ENCODE measurements around the gene CORIN. TPM values are rescaled to one million over a fixed set of nuclear protein-coding genes. Genes with fewer than 3 reads are reported as not detected.
A peak's percentile ranks its signal among the peaks of the same experiment; 100 is the strongest.

Gene CORIN
- total and polyA plus RNA-seq, 2 donors (not counting 3 experiments of a cell fraction or from before 2014, with no cell fraction given): 0.07 to 0.40 TPM

- ChIA-PET CTCF (no interaction called here), POLR2A (no interaction called here)
- H3K79me2 ChIP-seq (ENCODE audit: control insufficient read depth, insufficient read depth, low read length): no peaks in the 10 kb centered on the region
- no peaks in the 10 kb centered on the region for H3K9me3 ChIP-seq (replicated peaks; ENCODE audit: control insufficient read depth, insufficient read depth, low read length)
- dilution Hi-C loops (cut with MboI; ENCODE audit: extremely low pct_ligation_motif_present, low sequenced_read_pairs): no loop called here
- no peak for DNase-seq (ENCODE audit: low read depth, low spot score)
- H3K4me3 ChIP-seq (replicated peaks in 1 of 3; ENCODE audit: insufficient read depth in 1 of 3, low read depth in 1 of 3, low read length in 3 of 3): no peak overlapping the region
- no peak overlapping the region for H3K27ac ChIP-seq (ENCODE audit: insufficient read depth, low read depth, low read length)
- no peaks in the 10 kb centered on the region for H3K4me1 ChIP-seq (ENCODE audit: control insufficient read depth, extremely low read depth, insufficient read depth, low read length)
- H3K9me1 ChIP-seq (replicated peaks; ENCODE audit: control insufficient read depth, extremely low read depth, insufficient read depth, low read length): no peaks in the 10 kb centered on the region
- H4K20me1 ChIP-seq (replicated peaks; ENCODE audit: control insufficient read depth, extremely low read depth, insufficient read depth, low read length): no peaks in the 10 kb centered on the region
- no peak overlapping the region for H3K9ac ChIP-seq (replicated peaks; ENCODE audit: extremely low read depth, insufficient read depth, low read length)
- peaks cover 0 to 4% of the 10 kb centered on the region in 2 experiments for H3K27me3 ChIP-seq (ENCODE audit: control insufficient read depth in 2 of 2, insufficient read depth in 2 of 2, low read length in 2 of 2)
- peak overlapping the region; percentile 5 for H3K4me2 ChIP-seq (ENCODE audit: insufficient read depth, low read length)
- no TSS peak for BruUV-seq (replicated peaks)
- TF ChIP-seq FOS (IDR thresholded peaks at IDR 0.05; ENCODE audit: borderline replicate concordance, insufficient read depth, low read length): no peak
- no peak for TF ChIP-seq JUN (IDR thresholded peaks at IDR 0.05; ENCODE audit: borderline replicate concordance, insufficient read depth, insufficient read length, low read depth)
- TF ChIP-seq CTCF (IDR thresholded peaks at IDR 0.05; ENCODE audit: extremely low read depth in 1 of 2, insufficient read depth in 1 of 2, low read depth in 1 of 2, low read length in 2 of 2): no peak
- TF ChIP-seq POLR2AphosphoS5 (IDR thresholded peaks at IDR 0.05; ENCODE audit: insufficient read depth, low read depth, low read length): no peak
- TF ChIP-seq MYC (IDR thresholded peaks at IDR 0.05; ENCODE audit: low read depth, low read length): no peak
- FAIRE-seq: no peak
- intact Hi-C loops (cut with micrococcal nuclease): loop anchor here (10.0 kb wide), 1 partner anchor 71 kb away; no protein-coding TSS in a partner anchor
- no peak overlapping the region for H2AFZ ChIP-seq (ENCODE audit: low read depth, low read length)
- no peaks in the 10 kb centered on the region for H3K36me3 ChIP-seq (ENCODE audit: control insufficient read depth in 2 of 2, extremely low read depth in 1 of 2, insufficient read depth in 2 of 2, low read length in 2 of 2)
Observed at GRCh38 chr4:47744253-47744652, 93.6 kb downstream of the CORIN start.

GRCh38 chr4:47741200-47741599, 96.7 kb downstream of the CORIN start:
- FAIRE-seq (no peak), DNase-seq (ENCODE audit: low read depth, low spot score) (no peak)
- no peaks in the 10 kb centered on the region for H3K9me3 ChIP-seq (replicated peaks; ENCODE audit: control insufficient read depth, insufficient read depth, low read length)
- TF ChIP-seq JUN (IDR thresholded peaks at IDR 0.05; ENCODE audit: borderline replicate concordance, insufficient read depth, insufficient read length, low read depth): no peak
- TF ChIP-seq EZH2 (IDR thresholded peaks at IDR 0.05; ENCODE audit: borderline replicate concordance, low read depth, low read length, severe bottlenecking): no peak
- no peak for TF ChIP-seq FOS (IDR thresholded peaks at IDR 0.05; ENCODE audit: borderline replicate concordance, insufficient read depth, low read length)
- TF ChIP-seq MYC (IDR thresholded peaks at IDR 0.05; ENCODE audit: low read depth, low read length): no peak
- TF ChIP-seq CTCF (IDR thresholded peaks at IDR 0.05; ENCODE audit: extremely low read depth in 1 of 2, insufficient read depth in 1 of 2, low read depth in 1 of 2, low read length in 2 of 2): no peak
- no peak for TF ChIP-seq MAX (IDR thresholded peaks at IDR 0.05; ENCODE audit: insufficient read depth, insufficient read length)
- TF ChIP-seq POLR2AphosphoS5 (IDR thresholded peaks at IDR 0.05; ENCODE audit: insufficient read depth, low read depth, low read length): no peak
- no peak for TF ChIP-seq POLR2A (IDR thresholded peaks at IDR 0.05; ENCODE audit: low read depth, low read length)
- TF ChIP-seq GATA2 (IDR thresholded peaks at IDR 0.05; ENCODE audit: insufficient read depth, insufficient read length, low read depth, low read length): no peak
- no peak overlapping the region for H3K4me3 ChIP-seq (replicated peaks in 1 of 3; ENCODE audit: insufficient read depth in 1 of 3, low read depth in 1 of 3, low read length in 3 of 3)
- H2AFZ ChIP-seq (ENCODE audit: low read depth, low read length): no peak overlapping the region
- H3K27ac ChIP-seq (ENCODE audit: insufficient read depth, low read depth, low read length): no peak overlapping the region
- H3K4me2 ChIP-seq (ENCODE audit: insufficient read depth, low read length): no peak overlapping the region
- no peaks in the 10 kb centered on the region for H3K79me2 ChIP-seq (ENCODE audit: control insufficient read depth, insufficient read depth, low read length)
- ChIA-PET POLR2A (no interaction called here), CTCF (interaction anchor here (1.1 kb wide), 1 partner anchor 73 kb away, joined by 3 read pairs; no protein-coding TSS in a partner anchor)
- H3K9ac ChIP-seq (replicated peaks; ENCODE audit: extremely low read depth, insufficient read depth, low read length): no peak overlapping the region
- H4K20me1 ChIP-seq (replicated peaks; ENCODE audit: control insufficient read depth, extremely low read depth, insufficient read depth, low read length): no peaks in the 10 kb centered on the region
- intact Hi-C loops (cut with micrococcal nuclease): loop anchor here (10.0 kb wide), 1 partner anchor 74 kb away; no protein-coding TSS in a partner anchor
- H3K9me1 ChIP-seq (replicated peaks; ENCODE audit: control insufficient read depth, extremely low read depth, insufficient read depth, low read length): no peaks in the 10 kb centered on the region
- no peaks in the 10 kb centered on the region for H3K4me1 ChIP-seq (ENCODE audit: control insufficient read depth, extremely low read depth, insufficient read depth, low read length)
- H3K27me3 ChIP-seq (ENCODE audit: control insufficient read depth in 2 of 2, insufficient read depth in 2 of 2, low read length in 2 of 2): peaks cover 0 to 5% of the 10 kb centered on the region in 2 experiments
- BruUV-seq (replicated peaks): no TSS peak
- dilution Hi-C loops (cut with MboI; ENCODE audit: extremely low pct_ligation_motif_present, low sequenced_read_pairs): no loop called here
- H3K36me3 ChIP-seq (ENCODE audit: control insufficient read depth in 2 of 2, extremely low read depth in 1 of 2, insufficient read depth in 2 of 2, low read length in 2 of 2): no peaks in the 10 kb centered on the region
